ENCODE data around the gene GJB2. TPM values are rescaled to one million over a fixed set of nuclear protein-coding genes. Genes with fewer than 3 reads are reported as not detected.

GJB2 gene
- total and polyA plus RNA-seq, 2 of the 4 experiments (the other 2 are of a cell fraction): under 0.01 to 0.17 TPM

- Histone ChIP-seq H3K4me2 (ENCODE audit: low read depth, low read length) (no peak overlapping the region), H2BK20ac (ENCODE audit: low read depth, low read length) (no peak overlapping the region), H3K4me3 (ENCODE audit: insufficient read depth, low read depth, low read length) (no peak overlapping the region), H3K27ac (ENCODE audit: insufficient read depth, low read length) (no peak overlapping the region), H3K18ac (ENCODE audit: low read depth, low read length) (no peak overlapping the region), H2BK5ac (ENCODE audit: low read depth, low read length, poor library complexity, severe bottlenecking) (no peak overlapping the region), H3K23ac (ENCODE audit: low read depth, low read length) (no peak overlapping the region), H3K36me3 (ENCODE audit: control insufficient read depth, insufficient read depth, low read length) (no peaks in the 10 kb centered on the region), H3K79me1 (ENCODE audit: low read depth in 1 of 2, low read length in 2 of 2) (no peaks in the 10 kb centered on the region), H4K5ac (ENCODE audit: low read depth, low read length) (no peak overlapping the region), H3K9me1 (ENCODE audit: insufficient read depth, low read length) (0 out of 2 replicates have a peak, but pooled peaks cover 2% of the 10 kb centered on the region), H3K56ac (ENCODE audit: extremely low read depth, insufficient read depth, low read length) (no peak overlapping the region), H2AK5ac (ENCODE audit: low read depth, low read length) (no peak overlapping the region), H4K91ac (ENCODE audit: insufficient read depth, low read depth, low read length) (no peak overlapping the region), H3K9me3 (ENCODE audit: control insufficient read depth, insufficient read depth, low read length) (no peaks in the 10 kb centered on the region), H3K27me3 (ENCODE audit: control insufficient read depth, insufficient read depth, low read length) (peaks cover 18% of the 10 kb centered on the region), H3K4ac (ENCODE audit: low read depth, low read length) (no peak overlapping the region), H2BK15ac (ENCODE audit: low read depth, low read length) (no peak overlapping the region), H2AK9ac (replicated peaks; ENCODE audit: low read depth, low read length, poor library complexity) (no peak overlapping the region), H3K9ac (ENCODE audit: low read depth, low read length) (no peak overlapping the region), H2BK120ac (ENCODE audit: low read depth, low read length) (no peak overlapping the region), H4K20me1 (ENCODE audit: insufficient read depth, low read length) (no peaks in the 10 kb centered on the region), H3K14ac (replicated peaks; ENCODE audit: low read depth, low read length) (no peak overlapping the region), H4K8ac (ENCODE audit: low read depth in 2 of 2, low read length in 2 of 2) (no peak overlapping the region), H2AFZ (replicated peaks; ENCODE audit: low read length, poor library complexity) (no peak overlapping the region), H3K4me1 (ENCODE audit: control insufficient read depth, insufficient read depth, low read length) (peaks cover 2% of the 10 kb centered on the region; the same call in 1 of the 2 replicates)
- intact Hi-C loops (cut with micrococcal nuclease): no loop called here
- POLR2A ChIA-PET (ENCODE audit: unreplicated experiment): no interaction called here
- DNase-seq (no peak), ATAC-seq (ENCODE audit: low read depth) (no peak)
- TF ChIP-seq SMC3 (IDR thresholded peaks at IDR 0.05; ENCODE audit: low read depth, low read length) (no peak), NFE2L2 (IDR thresholded peaks at IDR 0.05; ENCODE audit: low read depth, low read length) (no peak), CHD1 (IDR thresholded peaks at IDR 0.05; ENCODE audit: low read depth, low read length) (no peak), POLR2A (IDR thresholded peaks at IDR 0.05; ENCODE audit: low read depth, low read length) (no peak), MAFK (IDR thresholded peaks at IDR 0.05; ENCODE audit: low read depth, low read length) (no peak), MAZ (IDR thresholded peaks at IDR 0.05; ENCODE audit: borderline replicate concordance, low read depth, low read length) (no peak), MXI1 (IDR thresholded peaks at IDR 0.05; ENCODE audit: borderline replicate concordance, low read depth, low read length) (no peak), RFX5 (IDR thresholded peaks at IDR 0.05; ENCODE audit: low read depth, low read length) (no peak), RCOR1 (IDR thresholded peaks at IDR 0.05; ENCODE audit: insufficient replicate concordance, low read length) (no peak), RAD21 (IDR thresholded peaks at IDR 0.05; ENCODE audit: low read length) (no peak)
- TF ChIP-seq, protein P1, sequence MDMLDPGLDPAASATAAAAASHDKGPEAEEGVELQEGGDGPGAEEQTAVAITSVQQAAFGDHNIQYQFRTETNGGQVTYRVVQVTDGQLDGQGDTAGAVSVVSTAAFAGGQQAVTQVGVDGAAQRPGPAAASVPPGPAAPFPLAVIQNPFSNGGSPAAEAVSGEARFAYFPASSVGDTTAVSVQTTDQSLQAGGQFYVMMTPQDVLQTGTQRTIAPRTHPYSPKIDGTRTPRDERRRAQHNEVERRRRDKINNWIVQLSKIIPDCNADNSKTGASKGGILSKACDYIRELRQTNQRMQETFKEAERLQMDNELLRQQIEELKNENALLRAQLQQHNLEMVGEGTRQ (IDR thresholded peaks at IDR 0.05; ENCODE audit: low read depth, low read length): no peak
- CTCF ChIA-PET: interaction anchor here (1.0 kb wide), 1 partner anchor 11 kb away, joined by 4 read pairs; no protein-coding TSS in a partner anchor
- WGBS, 2 experiments (ENCODE audit: extremely low coverage in 2 of 2, insufficient read length in 1 of 2): 100% methylated on average over 1 of the region's 6 CpGs; no CpG with 5 or more reads in 1 of the 2 experiments
- no TSS peak for BruUV-seq (replicated peaks)
- dilution Hi-C loops (cut with HindIII; ENCODE audit: low sequenced_read_pairs, unreplicated experiment): loop anchor here (25.0 kb wide), 1 partner anchor 301 kb away; no protein-coding TSS in a partner anchor
- in situ Hi-C loops (cut with MboI; ENCODE audit: low sequenced_read_pairs): loop anchor here (5.0 to 25.0 kb wide), 5 partner anchors 296 to 1301 kb away; partner anchors contain the start of gene IL17D
These were observed 6.0 kb downstream of the GJB2 start for GRCh38 chr13:20186771-20187170.
